GM19238 (cell line): ENCODE measurements around the gene LRRC47.
"Not testable (repeated sequence)": the region's sequence is repeated elsewhere in the genome, so short reads cannot be mapped to it uniquely, and the experiment has no call there.

Experiments used
- DNase-seq: peaks from one replicate; pipeline ENCODE4 v3.0.0; 2011; ENCODE audit warnings: low spot score; ENCODE audit not compliant: insufficient read length

Gene LRRC47

DNA sequence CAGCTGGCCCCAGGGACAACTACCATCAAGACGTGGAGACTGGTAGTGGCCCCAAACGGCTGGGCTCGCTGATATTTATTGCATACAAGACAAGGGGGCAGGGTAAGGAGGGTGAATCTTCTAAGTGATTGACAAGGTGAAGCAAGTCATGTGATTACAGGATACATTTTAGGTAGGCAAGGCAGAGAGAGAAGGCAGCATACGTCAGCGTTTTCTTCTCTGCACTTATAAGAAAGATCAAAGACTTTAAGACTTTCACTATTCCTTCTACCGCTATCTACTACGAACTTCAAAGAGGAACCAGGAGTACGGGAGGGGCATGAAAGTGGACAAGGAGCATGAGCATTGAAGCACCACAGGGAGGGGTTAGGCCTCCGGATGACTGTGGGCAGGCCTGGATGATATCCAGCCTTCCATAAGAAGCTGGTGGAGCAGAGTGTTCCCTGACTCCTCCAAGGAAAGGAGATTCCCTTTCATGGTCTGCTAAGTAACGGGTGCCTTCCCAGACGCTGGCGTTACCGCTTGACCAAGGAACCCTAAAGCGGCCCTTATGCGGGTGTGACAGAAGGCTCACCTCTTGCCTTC is 47.9 kb downstream of the LRRC47 start:
- not testable (repeated sequence) for DNase-seq

DNA sequence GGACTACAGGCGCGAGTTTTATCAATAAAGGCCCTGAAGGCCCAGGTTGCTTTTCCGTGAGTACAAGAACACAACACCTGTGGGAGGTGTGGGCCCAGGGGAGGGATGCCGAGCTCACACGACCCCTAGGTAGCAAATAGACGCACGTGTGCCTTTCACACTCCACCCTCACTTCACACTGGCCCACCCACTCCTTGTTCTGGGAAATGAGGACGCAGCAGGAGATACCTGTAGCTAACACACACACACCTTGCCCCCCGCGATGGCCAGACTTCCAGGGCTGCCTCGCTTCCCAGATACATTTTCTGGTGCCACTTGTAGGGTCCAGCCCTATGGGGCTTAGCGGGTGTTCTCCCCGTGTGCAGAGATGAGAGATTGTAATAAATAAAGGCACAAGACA is 48.4 kb downstream of the LRRC47 start:
- DNase-seq = no peak

DNA sequence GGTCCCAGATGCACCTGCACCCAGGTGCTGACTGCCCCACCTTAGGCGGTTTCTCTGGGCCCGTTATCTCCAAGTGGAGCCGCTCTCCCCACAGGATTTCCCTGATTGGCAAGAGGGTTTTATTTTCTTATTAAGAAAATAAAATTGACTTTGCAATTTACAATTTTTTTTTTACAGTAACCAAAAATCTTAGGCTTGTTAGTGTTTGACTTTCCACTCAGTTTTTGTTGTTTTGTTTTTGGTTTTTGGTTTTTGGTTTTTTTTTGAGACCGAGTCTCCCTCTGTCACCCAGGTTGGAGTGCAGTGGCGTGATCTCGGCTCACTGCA is 48.8 kb downstream of the LRRC47 start:
- DNase-seq = no peak

DNA sequence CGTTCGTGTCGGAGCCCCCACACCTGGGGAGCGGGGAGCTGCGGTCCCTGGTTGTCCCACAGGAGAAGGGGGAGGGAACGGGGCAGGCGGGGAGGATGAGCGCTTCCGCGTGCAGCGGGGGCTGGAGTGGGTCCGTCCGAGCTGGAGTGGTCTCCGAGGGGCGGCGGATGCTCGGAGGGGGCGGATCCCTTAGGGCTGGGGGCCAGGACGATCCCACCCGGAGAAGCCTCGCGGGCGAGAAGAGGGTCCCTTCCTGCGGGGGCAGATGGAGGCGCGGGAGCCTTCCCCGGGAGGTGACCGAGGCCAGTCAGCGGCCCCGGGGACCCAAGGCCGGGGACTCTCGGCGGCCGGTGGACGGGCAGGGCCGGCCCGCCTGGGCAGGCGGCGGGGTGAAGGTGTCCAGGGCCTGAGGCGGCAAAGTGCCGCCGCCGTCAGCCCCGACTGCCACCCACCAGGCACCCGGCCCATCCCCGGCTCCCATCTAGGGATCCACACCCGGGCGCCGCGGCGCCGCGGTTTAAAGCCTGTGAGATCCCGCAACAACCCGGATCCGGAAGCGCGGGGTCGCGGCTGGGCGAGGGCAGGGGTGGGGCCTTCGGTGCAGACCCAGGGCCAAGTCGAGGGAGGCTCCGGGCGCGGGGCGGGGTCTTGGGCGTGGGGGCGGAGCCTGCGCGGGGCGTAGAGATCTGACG is 49.3 kb downstream of the LRRC47 start:
- DNase-seq = peak; percentile 98

DNA sequence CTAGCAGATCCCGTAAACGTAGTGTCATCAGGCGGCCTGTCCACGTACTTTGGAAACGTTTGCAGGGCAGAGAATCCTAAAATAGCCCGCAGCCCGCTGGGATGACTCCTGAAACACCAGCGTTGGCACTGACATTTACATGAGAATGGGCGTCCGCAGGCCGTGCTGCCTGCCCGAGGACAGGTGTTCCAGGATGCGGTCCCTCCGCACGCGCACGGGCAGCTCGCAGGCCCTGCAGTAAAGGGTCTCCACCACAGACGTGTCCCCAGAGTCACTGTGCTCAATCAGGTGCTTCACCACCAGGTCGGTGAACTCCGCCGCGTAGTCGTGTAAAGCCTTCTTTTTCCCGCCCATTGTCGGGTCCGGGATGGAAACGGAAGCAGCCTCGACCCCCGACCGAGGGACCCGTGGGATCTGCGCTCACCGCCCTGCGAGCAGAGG is 49.9 kb downstream of the LRRC47 start:
- no peak for DNase-seq

DNA sequence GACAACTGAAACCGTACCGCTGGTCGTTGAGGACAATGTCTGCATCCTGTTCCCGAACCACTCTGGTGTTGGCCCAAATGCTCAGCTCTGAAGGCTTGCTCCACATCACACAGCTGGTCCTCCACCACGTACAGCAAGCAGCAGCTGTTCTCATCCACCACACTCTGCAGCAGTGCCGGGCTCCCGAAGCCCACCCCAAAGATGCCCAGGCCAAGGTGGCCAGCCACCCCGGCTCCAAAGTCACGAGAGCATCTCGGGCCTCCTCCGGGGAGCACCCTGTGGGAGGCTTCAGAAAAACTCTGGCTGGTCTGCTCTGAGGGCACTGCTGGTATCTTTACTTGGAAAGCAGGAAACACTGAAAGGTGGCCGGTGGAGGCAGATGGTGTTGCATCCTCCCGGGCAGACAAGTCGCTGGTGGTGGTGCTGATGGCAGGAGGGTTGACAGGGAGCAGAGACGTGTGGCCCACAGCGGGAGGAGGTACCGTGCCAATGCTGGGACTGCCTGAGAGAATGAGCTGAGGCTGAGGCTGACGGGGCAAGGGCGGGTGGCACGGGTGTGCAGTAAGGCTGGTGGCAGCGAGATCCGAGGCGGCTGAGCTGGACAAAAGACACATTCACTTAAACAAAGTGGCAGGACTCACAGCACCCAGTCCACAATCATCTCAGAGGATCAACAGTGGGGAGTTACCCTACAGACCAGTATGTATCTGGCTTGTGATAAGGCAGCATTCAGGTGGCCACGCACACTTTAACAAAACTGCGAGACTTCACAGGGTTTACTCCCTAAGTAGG is 50.5 kb downstream of the LRRC47 start:
- no peak for DNase-seq

DNA sequence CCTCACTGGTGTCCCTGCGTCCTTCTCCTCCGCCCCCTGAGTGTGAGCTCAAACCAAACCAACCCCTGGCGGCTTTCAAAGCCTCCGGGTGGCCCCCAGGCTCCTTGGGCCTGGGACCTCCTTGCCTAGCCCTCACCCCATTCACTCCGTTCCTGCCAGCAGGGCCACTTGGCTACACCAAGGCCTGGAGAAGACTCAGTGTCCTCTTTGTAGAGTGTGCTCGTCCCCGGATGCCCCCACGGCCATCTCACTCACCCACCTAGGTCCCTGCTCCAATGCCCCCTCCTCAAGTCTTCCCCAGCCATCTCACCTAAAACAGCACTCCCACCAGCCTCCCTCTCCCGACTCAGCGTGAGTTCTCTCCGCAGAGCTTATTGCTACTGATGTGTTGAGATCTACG is 51.2 kb downstream of the LRRC47 start:
- DNase-seq = no peak

DNA sequence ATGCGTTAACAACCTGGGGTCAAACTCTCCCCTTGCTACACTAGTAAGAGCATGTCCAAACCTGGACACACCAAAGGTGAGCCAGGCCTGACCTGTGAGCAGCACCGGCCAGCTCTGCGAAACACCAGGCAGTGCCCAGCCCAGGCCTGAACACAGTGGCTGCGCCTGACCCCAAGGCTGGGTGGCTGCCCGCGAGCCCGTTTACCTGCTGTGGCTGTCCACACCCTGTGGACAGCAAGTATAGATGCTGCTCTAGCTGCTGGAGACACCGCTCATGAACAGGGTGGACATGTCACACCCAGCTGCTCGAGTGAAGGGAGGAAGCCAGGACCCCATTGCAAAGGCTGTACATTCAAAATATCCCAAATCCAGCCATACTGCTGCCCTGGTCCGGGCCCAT is 51.7 kb downstream of the LRRC47 start:
- DNase-seq = no peak

DNA sequence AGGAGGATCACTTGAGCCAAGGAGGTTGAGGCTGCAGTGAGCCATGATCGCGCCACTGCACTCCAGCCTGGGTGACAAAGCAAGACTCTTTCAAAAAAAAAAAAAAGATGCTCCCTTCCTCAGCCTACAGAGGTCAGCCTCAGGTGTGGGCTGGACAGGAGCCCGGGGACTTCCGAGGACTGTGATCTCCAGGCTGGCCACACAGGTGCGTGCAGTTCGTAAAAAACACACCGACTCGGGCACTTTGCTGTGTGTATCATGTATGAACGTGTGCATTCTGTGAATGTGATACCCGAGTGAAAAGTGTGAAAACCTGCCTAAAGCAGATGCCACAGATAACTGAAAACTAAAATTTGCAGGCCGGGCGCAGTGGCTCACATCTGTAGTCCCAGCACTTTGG is 52.5 kb downstream of the LRRC47 start:
- DNase-seq = no peak

DNA sequence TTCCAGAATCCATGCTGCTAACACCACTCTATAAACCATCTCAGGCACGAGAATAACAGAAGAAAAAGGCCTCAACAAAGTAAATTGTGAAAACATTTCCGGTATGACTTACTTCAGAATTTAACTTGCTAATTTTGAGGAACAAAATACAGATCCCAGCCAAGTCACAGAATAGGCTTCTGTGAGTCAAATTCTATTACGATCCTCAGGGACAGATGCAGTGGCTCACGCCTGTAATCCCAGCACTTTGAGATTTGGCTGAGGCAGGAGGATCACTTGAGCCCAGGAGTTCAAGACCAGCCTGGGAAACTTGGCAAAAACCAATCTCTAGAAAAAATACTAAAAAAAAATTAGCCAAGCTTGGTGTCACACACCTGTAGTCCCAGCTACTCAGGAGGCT is 52.9 kb downstream of the LRRC47 start:
- DNase-seq = no peak

DNA sequence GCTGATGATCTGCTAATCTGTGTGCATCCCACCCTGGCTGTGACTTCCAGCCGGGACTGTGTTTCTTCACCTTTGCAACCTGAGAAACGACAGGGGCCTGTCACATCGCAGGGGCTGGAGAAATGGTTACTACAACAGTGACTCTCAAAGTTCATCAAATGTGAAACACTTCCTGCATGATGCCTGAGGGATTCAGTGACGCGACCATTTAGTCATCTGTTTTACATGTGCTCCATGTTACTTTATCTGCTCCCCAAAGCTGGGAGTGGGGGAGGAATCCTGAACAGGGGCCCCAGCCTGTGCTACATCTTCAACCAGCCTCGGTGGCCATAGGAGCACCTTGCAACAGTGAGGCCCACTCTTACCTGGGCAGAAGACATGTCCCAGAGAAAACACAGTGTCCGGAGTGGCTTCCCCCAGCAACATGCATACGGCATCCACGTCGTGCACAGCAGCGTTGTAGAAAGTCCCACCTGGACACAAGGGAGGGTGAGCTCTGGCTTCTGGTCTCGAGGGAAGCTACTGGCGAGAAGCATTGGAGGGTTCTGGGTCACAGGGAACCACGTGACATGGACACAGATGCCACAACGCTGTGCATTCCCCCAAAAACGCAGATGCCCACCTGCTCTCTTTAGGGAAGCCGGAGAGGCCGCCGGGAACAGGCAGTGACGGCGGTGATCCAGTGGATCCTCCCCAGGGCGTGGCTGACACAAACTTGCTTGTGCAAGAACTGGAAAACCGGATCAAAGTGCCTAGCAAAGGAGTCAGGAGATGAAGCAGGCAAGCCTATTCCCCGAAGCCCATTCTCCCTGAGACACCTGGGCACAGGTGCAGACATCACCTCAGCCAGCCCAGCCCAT is 53.6 kb downstream of the LRRC47 start:
- no peak for DNase-seq

DNA sequence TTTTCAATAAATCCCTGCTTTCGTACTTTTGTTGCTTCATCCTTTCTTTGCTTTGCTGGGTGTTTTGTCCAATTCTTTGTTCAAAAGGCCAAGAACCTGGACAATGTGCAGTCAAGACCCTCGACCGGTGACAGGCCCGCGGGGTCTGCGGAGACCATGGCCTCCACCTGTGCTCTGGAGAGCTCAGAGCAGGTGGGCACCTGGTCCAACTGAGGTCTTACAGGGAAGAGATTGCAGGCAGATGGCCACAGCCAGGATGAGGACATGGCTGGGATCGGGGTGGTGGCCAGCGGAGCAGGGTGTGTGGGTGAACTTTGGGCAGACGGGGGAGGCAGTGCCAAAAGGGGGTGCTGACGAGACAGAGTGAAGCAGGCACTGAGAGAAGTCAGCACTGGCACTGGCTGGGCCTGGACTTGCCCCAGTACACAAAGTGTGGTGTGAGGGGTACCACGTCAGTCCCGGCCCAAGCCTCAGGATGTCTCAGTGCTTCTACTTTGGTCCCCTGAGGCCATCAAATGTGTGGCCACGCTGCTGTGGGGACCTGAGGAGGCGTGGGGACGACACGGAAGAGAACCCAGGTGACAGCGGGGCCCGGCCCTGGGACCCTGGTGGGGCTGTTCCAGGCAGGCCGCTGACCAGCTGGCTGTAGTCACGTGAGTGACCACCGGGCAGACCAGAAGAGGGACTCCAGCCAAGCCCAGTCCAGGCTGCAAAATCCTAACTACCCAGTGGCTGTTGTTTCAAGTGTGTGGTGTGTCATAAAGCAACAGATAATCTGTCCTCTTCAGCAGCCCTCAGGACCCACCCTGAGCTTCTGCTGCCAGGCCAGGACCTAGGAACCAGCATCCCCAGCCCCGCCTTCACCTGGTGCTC is 54.5 kb downstream of the LRRC47 start:
- DNase-seq = no peak

DNA sequence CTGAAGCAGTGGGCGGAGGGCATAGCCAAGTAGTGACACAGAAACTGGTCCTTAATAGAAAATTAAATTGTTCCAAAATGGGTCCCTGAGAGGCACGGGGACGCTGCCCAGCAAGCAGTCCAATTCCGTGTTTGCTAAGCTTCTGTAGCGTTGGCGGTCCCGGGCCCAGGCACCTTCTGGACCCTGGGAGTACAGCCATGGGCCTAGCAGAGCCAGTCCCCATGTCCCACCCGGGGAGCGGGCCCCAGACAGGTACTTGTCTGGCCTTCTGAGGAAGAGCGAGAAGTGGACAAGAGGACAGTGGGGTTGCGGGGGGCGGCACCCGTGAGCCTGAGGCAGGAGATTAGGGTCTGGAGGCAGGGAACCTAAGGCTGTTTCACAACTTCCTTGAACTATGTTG is 55.5 kb downstream of the LRRC47 start:
- DNase-seq = no peak

DNA sequence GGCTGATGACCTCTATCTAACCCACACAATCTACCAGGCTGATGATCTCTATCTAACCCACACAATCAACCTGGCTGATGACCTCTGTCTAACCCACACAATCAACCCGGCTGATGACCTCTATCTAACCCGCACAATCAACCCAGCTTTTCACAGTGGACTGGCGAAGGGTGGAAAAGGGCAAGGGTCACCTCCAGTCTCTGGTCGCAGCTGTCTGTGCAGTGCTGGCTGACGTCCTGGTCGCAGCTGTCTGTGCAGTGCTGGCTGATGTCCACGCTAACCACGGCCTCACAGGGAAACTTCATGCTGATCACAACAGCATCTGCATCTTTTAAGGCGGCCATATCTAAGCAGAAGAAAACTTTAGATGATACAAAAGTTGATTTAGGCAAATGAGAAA is 56.3 kb downstream of the LRRC47 start:
- no peak for DNase-seq

DNA sequence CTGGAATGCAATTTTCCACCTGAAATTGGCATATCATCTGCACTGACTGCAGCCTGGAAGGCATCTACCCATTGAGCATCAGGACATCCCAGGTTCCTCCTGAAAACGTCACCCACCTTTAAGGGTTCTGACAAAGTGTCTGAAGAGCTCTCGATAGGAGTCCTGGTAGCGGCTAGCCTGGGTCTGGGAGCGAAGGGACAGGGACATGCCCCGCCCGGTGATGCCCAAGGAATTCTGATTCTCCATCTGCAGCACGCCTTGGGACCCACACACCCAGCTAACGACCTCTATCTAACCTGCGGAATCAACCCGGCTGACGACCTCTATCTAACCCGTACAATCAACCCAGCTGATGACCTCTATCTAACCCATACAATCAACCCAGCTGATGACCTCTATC is 57.4 kb downstream of the LRRC47 start:
- no peak for DNase-seq

DNA sequence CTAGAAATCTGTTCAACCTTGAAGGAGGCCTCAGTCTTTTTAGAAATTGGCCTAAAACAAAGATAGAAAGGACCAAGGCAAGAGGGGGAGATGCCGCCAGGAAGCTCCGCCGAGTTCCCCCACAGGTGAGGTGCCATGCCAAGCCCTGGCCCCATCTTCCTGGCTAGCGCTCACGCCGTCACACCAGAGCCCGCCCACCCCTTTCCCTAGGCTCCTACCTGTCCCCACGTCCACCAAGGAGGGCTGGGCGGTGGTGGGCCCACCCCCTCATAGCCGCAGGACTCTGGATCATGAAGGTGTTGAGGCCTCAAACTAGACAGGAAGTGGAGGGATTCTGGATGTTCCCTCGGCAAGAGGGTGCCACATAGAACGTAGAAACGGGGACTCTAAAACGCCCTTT is 59.6 kb downstream of the LRRC47 start:
- no peak for DNase-seq

DNA sequence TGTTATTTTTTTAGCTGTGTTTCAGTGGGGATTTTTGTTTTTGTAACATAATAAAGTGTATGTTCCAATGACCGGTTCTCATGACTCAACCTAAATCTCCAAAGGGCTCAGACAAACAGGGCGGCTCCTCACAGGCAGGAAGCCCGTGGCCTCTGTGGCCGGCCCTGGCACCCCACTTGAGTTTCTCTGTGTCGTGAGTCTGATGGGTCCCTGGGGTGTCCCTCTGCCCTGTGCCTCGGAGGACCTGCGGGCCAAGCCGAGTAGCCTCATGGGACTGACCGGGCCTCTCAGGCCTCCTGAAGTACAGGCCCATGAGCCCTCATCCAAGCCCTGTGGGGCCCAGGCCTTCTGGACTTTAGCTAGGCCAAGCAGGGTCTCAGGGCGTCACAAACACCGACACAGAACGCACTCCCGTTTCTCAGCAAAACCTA is 60.2 kb downstream of the LRRC47 start:
- DNase-seq = no peak

DNA sequence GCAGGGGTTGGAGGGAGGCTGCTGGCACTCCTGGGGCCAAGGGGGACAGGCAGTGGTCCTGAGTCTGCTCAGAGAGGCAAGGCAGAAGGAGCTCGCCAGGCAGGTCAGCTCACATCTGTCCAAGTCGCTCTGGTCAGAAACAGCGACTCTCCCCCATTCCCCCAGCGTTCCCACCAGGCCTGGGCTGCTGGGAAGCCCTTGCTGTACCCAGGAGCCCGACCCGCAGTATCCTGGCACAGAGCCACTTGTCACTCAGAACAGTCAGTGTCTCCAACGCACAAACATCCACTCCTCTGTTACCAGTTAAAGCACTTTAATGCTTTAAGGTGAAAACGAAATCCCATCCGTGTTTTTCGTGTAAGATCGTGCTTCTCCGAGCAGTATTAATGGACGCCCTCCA is 60.6 kb downstream of the LRRC47 start:
- no peak for DNase-seq

DNA sequence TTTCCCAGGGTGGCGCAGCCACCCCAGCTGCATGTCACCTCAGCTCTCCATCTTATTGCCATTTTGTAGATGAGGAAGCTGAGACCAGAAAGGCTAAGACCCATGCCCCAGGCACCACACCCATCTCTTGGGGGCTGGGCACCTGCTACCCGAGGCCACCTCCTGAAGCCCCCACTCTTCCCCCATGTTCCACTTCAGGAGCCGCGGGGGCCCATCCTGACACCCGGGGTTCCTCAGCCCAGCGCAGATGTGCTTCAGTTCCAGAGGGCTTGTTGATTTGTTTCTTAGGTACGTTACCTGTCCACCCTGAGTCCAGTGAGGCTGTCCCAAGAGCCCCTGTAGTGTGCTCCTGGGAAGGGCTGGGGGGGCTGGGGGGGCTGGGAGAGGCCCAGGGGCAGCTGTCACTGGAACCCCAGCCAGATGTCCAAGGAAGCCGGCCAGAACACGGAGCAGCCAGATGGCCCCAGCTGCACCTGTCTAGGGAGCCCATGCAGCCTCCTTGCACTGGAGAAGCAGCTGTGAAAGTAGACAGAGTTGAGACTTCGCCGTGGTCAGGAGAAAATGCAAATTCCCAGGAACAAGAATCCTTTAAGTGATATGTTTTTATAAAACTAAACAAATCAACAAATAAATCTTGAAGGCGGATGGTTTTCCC is 61.1 kb downstream of the LRRC47 start:
- DNase-seq = no peak

DNA sequence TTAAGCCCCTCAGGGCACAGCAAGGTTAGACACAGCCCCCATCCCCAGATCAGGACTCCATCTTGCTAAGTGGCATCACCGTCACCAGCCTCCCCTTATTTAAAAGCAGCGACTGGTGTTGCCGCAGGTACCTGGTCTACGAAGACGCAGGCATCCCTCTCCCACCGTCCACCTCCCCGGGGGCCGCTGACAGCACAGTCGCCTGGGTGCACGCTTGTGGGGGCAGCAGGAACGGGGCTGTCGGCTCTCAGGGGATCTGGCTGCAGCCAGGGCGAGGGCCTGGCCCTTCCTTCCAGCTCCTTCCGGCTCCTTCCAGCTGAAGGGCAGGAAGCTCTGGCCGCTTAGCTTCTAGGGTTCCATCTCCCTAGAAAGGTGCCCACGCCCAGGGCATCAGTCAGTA is 61.7 kb downstream of the LRRC47 start:
- DNase-seq = no peak
